ENCODE measurements around the gene SDC4. TPM values are rescaled to one million over a fixed set of nuclear protein-coding genes. Genes with fewer than 3 reads are reported as not detected.
A peak's percentile ranks its signal among the peaks of the same experiment; 100 is the strongest.

SDC4 gene
- total RNA-seq, 1 donor from 2014 or later, result 37.7 TPM

DNA sequence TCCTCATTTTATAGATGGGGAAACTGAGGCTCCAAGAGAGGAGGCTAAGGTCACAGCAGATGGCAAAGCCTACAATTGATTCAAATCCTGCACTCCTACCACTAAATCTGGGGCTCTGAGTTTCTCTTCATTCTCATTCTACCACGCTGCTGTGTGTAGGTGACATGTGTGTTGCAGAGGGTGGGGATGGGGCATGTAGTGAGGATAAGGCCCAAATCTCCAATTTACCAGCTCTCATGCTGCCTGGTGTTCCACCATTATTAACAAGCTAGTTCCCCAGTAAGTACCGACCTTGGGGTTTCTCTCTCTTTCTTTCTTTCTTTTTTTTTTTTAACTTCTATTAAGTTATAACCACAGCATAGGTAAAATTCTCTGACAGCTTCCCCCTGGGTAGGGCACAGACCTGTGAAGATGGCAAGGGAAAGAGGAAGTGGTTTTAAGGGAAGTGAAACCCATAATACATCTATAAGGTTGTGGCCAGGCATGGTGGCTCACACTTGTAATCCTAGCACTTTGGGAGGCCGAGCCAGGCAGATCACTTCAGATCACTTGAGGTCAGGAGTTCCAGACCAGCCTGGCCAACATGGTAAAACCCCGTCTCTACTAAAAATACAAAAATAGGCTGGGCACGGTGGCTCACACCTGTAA, 27.2 kb downstream of the SDC4 start:
- no peak for DNase-seq (ENCODE audit: low read depth in 2 of 2)

- DNase-seq (ENCODE audit: low read depth in 2 of 2), result no peak
Observed at GRCh38 chr20:45318948-45319347, 29.3 kb downstream of the SDC4 start.

- no peak for DNase-seq (ENCODE audit: low read depth in 2 of 2)
Observed at GRCh38 chr20:45318386-45318939, 29.8 kb downstream of the SDC4 start.

DNA sequence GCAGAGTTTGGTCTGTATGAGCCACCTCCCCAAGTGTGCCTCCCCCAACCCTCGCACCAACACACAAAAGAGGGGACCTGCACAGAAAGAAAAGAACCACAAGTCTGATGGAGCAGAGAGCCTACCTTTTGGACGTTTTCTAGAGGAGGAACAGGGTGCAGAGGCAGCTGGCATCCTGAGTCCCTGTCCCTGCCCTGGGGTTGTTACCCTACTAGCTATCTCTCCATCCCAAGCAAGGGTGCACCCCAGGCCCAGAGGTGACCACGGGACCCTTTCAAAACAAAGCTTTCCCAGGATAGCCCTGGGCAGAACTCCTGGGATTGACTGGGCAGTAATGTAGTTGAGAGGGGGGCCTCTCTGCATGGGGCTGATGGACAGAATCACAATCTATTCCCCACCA, 30.4 kb downstream of the SDC4 start:
- no peak for DNase-seq (ENCODE audit: low read depth in 2 of 2)

GRCh38 chr20:45316150-45317080, 31.8 kb downstream of the SDC4 start:
- DNase-seq (ENCODE audit: low read depth in 2 of 2), result no peak

GRCh38 chr20:45315672-45316071, 32.6 kb downstream of the SDC4 start:
- no peak for DNase-seq (ENCODE audit: low read depth in 2 of 2)

- no peak for DNase-seq (ENCODE audit: low read depth in 2 of 2)
Observed at GRCh38 chr20:45313943-45314342, 34.3 kb downstream of the SDC4 start.

DNA sequence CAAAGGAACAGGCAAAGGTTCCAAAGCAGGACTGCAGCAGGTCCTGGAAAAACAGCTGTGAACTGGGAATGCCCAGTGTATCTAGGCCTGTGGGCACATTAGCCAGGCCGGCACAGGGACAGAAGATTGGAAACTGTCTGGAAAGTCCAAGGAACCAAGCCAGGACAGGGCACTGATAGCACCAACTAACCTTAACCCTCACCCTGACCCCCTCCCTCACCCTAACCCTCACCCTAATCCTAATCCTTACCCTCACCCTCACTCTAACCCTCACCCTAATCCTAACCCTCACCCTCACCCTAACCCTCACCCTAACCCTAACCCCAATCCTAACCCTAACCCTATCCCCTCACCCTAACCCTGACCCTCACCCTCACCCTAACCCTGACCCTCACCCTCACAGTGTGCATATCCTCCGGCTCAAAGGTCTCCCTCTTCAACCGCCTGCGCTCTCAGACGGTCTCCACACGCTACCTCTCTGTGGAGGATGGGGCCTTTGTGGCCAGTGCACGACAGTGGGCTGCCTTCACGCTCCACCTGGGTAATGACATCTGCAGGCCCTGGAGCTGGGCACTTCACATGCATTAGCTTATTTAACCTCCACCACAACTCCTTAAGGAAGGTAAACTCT, 35.0 kb downstream of the SDC4 start:
- no peak for DNase-seq (ENCODE audit: low read depth in 2 of 2)

GRCh38 chr20:45312241-45312640, 36.0 kb downstream of the SDC4 start:
- no peak for DNase-seq (ENCODE audit: low read depth in 2 of 2)

DNA sequence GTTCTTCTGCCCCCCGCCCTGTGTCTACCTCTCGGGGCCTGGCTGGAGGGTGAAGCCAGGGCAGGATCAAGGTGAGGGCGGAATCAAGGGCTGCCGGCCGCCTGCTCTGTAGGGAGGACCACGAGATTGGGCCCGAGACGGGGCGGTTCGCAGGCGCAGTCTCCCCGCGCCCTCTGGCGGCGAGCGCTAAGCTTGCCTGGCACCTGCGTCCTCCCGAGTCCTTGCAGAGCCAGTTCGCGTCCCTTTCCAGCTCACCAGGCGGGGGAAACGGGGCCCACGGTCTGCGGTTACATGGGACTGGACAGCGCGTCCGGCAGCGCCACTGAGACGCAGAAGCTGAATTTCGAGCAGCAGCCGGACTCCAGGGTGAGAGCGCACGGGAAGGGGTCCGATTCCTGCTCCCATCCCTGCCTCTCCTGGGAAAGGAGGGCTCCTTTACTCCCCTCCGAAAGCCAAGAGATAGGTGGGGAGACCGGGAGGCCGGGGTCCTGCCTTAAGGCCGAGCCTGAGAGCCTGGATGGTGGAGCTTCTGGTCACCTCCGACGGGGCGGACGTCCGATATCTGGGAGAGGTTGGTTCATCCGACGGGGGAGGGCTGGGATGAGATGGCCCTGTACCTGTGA, 36.5 kb downstream of the SDC4 start:
- peak; percentile 12 to 59 for DNase-seq (ENCODE audit: low read depth in 2 of 2)

- DNase-seq (ENCODE audit: low read depth in 2 of 2), result no peak
Observed at GRCh38 chr20:45309075-45309474, 39.1 kb downstream of the SDC4 start.

DNA sequence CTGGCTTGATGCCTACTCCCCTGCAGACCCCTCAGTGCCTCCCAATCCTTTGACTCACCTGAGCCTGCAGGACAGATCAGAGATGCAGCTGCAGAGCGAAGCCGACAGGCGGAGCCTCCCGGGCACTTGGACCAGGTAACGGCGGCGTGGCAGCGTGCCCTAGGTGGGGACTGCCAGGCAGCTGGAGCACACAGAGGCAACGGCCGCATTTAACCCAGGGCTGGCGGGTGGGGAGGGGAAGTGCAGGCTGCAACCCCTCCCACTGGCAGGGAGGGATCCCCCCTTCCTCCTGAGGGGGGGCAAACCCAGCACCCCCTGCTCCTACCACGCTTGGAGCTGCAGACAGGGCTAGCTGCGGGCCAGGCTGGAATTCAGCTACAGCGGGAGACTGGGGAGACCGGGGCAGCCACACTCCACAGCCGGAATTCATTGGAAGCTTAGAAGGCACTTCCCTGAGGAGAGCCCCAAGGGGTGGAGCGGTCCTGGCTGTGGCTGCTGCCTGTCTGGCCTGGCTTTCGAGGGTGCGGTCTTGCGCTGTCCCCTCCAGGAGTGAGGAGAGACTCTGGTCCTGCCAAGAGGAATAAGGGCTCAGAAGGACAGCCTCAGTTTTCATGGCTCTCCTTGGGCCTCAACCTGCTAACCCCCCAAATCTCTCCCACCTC, 40.0 kb downstream of the SDC4 start, which contains the start of gene MATN4:
Gene MATN4, minus strand, starts transcription at position 183 of the 662 bp plus-strand sequence. CDS start 2,717 bp downstream, outside the sequence.
- no peak for DNase-seq (ENCODE audit: low read depth in 2 of 2)

DNA sequence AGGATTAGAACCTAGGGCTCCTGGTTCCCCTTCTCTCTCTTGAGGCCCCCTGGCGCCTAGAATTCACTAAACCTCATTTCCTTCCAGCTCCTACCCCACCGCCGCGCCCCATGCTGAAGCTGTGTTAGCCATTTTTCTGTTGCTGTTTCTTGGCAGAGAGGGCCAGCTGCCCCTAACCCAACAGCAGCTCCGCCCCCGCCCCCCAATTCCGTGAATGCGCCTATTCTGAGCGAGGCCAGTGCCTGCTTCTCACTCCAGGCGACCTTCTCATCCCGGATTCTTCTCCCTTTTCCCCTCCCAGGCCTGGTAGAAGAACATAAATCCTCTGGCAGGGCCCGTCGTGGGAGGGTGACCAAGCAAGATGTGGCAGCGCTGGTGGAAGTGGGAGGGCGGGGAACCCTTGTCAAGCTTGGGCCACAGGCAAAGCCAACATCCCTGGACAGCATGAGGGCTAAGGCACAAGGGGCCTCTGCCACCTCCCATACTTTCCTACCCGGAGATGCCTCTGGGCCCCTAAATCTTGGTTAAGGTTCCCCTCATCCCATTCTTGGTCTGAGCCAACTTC, 41.1 kb downstream of the SDC4 start:
- no peak for DNase-seq (ENCODE audit: low read depth in 2 of 2)

DNA sequence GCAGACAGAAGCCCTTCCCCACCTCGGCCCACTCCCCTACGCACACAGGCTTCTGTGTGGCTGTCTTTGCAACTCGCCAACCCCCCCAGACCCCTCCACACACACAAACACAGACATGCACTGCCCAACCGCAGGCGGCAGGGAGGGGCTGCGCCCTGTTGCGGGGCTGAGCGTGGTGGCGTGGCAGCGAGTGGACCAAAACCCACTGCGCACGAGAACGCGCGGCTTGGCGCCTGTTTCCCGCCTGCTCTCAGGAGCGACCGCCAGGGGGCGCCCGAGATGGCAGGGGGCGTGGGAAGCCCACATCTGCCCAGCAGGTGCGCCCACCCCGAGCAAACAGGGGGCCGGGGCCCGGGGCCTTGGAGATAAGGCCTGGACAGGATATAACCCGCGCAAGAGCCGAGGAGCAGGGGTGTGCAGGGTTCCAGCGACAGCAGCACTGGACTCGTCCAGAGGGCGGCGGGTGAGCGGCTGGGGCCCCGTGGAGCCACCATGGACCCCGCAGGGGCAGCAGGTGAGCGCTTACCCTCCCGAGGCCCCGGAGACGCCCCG, 41.7 kb downstream of the SDC4 start, which contains the start of gene RBPJL:
Gene RBPJL, plus strand, starts transcription at position 410 of the 552 bp plus-strand sequence. Its CDS starts 83 bp downstream, at position 493.
- peak in 1 of 2 donors; percentile 21 for DNase-seq (ENCODE audit: low read depth in 2 of 2)

DNA sequence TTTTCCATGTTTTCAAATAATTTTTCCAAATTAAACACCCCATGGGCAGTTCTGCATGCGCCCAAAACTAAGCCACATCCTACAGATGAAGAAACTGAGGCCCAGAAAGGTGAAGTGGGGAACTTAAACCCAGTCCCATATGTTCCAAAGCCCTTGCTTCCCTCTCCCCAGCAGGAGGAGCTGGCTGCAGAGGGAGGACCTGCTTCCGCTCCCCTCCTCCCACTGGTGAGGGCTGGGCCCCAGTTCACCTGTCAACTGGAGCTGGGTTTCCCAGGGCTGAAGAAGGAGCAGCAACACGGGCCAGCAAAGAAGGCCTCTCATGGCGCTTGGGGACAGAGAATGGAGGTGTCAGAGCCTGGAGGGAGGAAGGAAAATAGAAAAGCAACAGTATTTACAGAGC, 43.0 kb downstream of the SDC4 start:
- DNase-seq (ENCODE audit: low read depth in 2 of 2), result no peak

DNA sequence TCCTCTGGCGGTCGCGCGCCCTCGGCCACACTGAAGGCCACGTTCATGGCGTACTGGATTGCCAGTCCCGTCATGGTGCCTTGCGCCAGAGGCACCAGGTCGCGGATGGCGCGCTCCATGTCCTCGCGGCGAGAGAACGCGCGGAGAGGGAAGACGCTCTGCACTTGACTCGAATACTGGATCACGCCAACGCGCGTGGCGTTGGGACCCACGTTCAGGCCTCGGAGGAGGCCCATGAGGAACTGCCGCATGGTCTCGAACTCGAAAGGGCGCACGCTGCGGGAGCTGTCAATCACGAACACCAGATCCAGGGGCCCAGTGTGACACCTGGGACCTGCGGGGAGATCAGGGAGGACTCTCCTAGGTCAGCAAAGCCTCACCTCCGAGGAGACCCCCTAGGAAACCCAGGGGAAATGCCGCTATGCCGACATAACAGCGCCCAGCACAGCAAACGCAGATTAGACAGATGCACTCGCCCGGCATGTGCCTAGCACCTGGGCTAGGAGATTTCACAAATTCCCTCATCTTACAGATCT, 43.7 kb downstream of the SDC4 start:
- no peak for DNase-seq (ENCODE audit: low read depth in 2 of 2)

GRCh38 chr20:45303586-45304463, 44.4 kb downstream of the SDC4 start:
- no peak for DNase-seq (ENCODE audit: low read depth in 2 of 2)

DNA sequence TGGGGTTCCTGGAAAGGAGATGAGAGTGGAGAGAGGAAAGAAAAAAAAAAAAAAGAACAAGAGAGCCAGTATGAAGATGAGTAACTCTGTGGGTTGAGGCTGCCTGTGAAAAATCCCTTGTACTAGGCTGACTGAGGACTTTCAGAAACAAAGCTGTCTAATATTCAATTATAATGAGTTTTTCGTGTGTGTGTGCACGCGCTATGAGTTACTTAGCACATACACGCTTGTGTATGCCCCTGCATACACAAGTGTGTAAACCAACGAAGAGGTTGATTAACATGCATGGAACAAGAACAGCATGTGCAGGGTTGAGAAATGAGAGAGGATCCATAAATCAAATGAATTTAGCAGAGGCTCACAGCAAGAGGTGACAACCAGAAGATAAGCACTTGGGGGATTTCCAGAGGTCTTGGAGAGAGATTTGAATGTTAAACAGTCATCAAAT, 46.4 kb downstream of the SDC4 start:
- DNase-seq (ENCODE audit: low read depth in 2 of 2), result no peak

GRCh38 chr20:45300961-45301360, 47.3 kb downstream of the SDC4 start:
- DNase-seq (ENCODE audit: low read depth in 2 of 2), result peak in 1 of 2 donors; percentile 32

All from dermis microvascular lymphatic vessel endothelial cell (primary cell).